ENCODE measurements around the gene IRX6. TPM values are rescaled to one million over a fixed set of nuclear protein-coding genes. Genes with fewer than 3 reads are reported as not detected.

The IRX6 gene
- total RNA-seq, 1 donor from 2014 or later, result 0.34 TPM

DNA sequence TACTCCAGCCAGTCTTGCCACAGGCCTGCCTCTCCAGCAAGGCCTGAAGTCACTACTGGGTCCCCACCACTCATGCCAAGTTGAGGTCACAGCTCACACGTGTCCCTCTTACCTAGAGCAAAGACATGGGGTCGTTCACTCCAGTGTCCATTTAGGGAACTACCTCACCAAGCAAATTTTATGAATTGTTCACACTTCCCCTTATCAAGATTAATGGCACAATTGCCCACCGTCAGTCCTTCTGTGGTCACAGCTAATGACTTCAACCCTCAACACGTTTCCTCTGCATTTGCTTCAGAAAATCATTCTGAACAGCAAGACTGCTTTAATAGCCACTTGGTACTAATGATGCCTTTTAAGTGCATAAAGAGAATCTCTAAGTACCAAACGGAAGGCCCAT is 14.6 kb downstream of the IRX6 start:
- H3K9me3 Mint-ChIP-seq, result no peaks in the 10 kb centered on the region
- DNase-seq (ENCODE audit: low spot score in 2 of 2, unreplicated experiment in 2 of 2), result no peak
- TF ChIP-seq, protein P1, sequence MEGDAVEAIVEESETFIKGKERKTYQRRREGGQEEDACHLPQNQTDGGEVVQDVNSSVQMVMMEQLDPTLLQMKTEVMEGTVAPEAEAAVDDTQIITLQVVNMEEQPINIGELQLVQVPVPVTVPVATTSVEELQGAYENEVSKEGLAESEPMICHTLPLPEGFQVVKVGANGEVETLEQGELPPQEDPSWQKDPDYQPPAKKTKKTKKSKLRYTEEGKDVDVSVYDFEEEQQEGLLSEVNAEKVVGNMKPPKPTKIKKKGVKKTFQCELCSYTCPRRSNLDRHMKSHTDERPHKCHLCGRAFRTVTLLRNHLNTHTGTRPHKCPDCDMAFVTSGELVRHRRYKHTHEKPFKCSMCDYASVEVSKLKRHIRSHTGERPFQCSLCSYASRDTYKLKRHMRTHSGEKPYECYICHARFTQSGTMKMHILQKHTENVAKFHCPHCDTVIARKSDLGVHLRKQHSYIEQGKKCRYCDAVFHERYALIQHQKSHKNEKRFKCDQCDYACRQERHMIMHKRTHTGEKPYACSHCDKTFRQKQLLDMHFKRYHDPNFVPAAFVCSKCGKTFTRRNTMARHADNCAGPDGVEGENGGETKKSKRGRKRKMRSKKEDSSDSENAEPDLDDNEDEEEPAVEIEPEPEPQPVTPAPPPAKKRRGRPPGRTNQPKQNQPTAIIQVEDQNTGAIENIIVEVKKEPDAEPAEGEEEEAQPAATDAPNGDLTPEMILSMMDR (IDR thresholded peaks at IDR 0.05; ENCODE audit: unreplicated experiment), result no peak
- H3K36me3 Mint-ChIP-seq, result no peaks in the 10 kb centered on the region
- no peak overlapping the region for H3K4me3 Mint-ChIP-seq
- H3K27ac Mint-ChIP-seq, result no peak overlapping the region
- H3K27me3 Mint-ChIP-seq (ENCODE audit: low read depth), result peaks cover 89% of the 10 kb centered on the region
- H3K4me1 Mint-ChIP-seq, result no peaks in the 10 kb centered on the region

DNA sequence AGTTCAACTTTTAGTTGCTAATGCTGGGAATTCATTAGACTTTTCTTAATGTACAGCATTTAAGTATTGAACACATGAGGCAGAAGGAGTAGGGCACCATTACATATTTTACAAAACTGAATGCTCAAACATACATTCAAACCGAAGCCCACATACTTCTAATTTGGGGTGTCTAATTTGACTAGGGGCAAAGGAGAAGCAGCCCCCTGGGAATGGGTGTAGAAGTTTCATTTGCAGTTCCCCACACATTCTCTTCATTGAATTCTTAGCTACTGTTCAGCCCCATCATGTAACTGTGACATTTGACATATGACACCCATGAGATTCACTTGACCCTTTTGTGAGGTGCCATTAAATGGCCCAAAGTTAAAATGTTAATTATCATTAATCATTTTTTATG is 16.4 kb downstream of the IRX6 start:
- TF ChIP-seq, protein P1 (IDR thresholded peaks at IDR 0.05; ENCODE audit: unreplicated experiment), result no peak
- Mint-ChIP-seq H3K4me3 (no peak overlapping the region), H3K9me3 (no peaks in the 10 kb centered on the region), H3K4me1 (no peaks in the 10 kb centered on the region), H3K36me3 (no peaks in the 10 kb centered on the region), H3K27me3 (ENCODE audit: low read depth) (peaks cover 80% of the 10 kb centered on the region), H3K27ac (no peak overlapping the region)
- no peak for DNase-seq (ENCODE audit: low spot score in 2 of 2, unreplicated experiment in 2 of 2)

DNA sequence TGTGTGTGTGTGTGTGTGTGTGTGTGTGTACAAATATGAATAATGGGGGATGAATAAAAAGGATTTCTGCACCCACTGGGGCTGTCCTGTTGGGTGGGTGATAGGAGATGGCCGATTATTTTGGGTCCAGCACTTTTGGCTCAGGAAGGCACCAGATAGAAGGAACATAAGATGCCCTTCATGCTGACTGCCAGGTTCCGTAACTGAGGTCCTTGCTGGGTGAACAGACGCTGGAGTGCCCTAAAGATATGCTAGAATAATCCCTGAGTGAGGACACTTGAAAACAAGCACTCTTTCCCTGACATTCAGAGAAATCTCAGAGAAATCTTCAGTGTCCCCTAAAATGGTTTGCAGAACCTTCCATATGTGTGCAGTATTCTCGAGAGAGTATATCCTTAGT is 17.7 kb downstream of the IRX6 start:
- no peak for DNase-seq (ENCODE audit: low spot score in 2 of 2, unreplicated experiment in 2 of 2)
- no peaks in the 10 kb centered on the region for H3K36me3 Mint-ChIP-seq

DNA sequence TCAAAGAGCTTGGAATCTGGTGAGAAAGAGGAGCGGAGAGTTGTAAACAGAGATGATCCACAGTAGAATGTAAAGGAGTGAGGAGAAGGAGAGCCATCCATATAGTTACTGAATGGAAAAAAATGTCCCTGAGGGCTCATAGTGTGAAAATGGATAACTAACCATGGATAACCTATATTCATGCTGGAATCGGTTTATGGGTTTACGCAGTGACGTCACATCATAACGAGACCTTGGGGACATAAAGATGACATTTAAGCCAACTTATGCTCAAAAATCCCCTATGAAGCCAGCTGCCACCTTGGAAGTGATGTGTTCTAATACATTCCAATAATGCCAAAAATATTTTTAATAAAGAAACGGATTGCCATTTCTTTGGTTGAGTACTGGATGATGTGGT is 22.5 kb downstream of the IRX6 start:
- Mint-ChIP-seq H3K4me3 (no peak overlapping the region), H3K27me3 (ENCODE audit: low read depth) (peaks cover 31% of the 10 kb centered on the region), H3K4me1 (no peaks in the 10 kb centered on the region), H3K27ac (no peak overlapping the region), H3K9me3 (peaks cover 4% of the 10 kb centered on the region), H3K36me3 (no peaks in the 10 kb centered on the region)
- TF ChIP-seq, protein P1 (IDR thresholded peaks at IDR 0.05; ENCODE audit: unreplicated experiment), result no peak
- no peak for DNase-seq (ENCODE audit: low spot score in 2 of 2, unreplicated experiment in 2 of 2)

More for the DNA sequence above, 17.7 kb downstream of the IRX6 start:
- Mint-ChIP-seq H3K27ac (no peak overlapping the region), H3K9me3 (no peaks in the 10 kb centered on the region), H3K4me1 (no peaks in the 10 kb centered on the region), H3K4me3 (no peak overlapping the region), H3K27me3 (ENCODE audit: low read depth) (peaks cover 75% of the 10 kb centered on the region)
- TF ChIP-seq, protein P1 (IDR thresholded peaks at IDR 0.05; ENCODE audit: unreplicated experiment), result no peak

DNA sequence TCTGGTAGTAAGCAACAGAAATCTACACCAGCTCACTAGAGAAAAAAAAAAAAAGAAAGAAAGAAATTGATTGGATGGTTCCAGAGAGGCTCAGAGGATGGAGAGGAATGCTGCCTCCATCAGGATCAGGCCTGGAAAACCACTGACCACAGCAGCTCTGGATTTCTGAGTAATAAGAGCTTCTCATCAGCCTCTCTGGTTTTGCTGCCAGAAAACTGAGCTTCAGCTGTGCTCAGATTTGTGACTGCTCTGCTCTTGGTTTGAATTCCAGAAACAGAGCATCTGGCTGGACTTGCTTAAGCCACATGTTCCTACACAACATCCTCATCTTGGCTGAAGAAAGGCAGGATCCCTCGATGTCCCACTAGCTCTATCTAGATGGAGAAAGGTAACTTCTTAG is 25.9 kb downstream of the IRX6 start:
- no peak overlapping the region for H3K27ac Mint-ChIP-seq
- H3K9me3 Mint-ChIP-seq, result peaks cover 8% of the 10 kb centered on the region
- H3K36me3 Mint-ChIP-seq, result no peaks in the 10 kb centered on the region
- H3K4me1 Mint-ChIP-seq, result no peaks in the 10 kb centered on the region
- TF ChIP-seq, protein P1 (IDR thresholded peaks at IDR 0.05; ENCODE audit: unreplicated experiment), result no peak
- no peak for DNase-seq (ENCODE audit: low spot score in 2 of 2, unreplicated experiment in 2 of 2)
- peaks cover 12% of the 10 kb centered on the region for H3K27me3 Mint-ChIP-seq (ENCODE audit: low read depth)
- no peak overlapping the region for H3K4me3 Mint-ChIP-seq

DNA sequence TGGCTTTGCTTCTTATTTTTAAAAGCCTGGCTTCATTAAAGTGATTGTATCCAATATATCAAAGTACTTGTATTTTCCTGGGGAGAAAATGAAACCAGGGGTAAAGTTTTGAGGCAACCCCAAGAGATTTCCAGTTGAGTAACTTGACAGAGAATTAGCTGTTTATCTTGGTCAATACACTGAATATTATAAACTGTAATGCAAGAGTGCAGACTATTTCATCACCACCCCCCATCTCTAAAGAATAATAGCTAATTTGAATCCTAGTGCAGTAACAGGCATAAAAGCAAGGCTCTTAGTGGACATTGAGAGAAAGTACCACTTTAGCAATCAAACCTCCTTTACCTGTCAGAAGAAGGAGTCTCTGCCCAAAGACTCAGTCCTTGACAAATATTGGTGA is 27.0 kb downstream of the IRX6 start:
- H3K9me3 Mint-ChIP-seq, result peaks cover 8% of the 10 kb centered on the region
- H3K27ac Mint-ChIP-seq, result no peak overlapping the region
- no peak overlapping the region for H3K4me3 Mint-ChIP-seq
- no peaks in the 10 kb centered on the region for H3K36me3 Mint-ChIP-seq
- H3K27me3 Mint-ChIP-seq (ENCODE audit: low read depth), result peaks cover 9% of the 10 kb centered on the region
- no peak for DNase-seq (ENCODE audit: low spot score in 2 of 2, unreplicated experiment in 2 of 2)
- no peaks in the 10 kb centered on the region for H3K4me1 Mint-ChIP-seq
- TF ChIP-seq, protein P1 (IDR thresholded peaks at IDR 0.05; ENCODE audit: unreplicated experiment), result no peak
